HEK293T (cell line): Measurements from ENCODE around the gene SBF1.

Source experiments
- ARNT ChIP-seq: fragments of 450-650 bp; IDR thresholded peaks from 2 replicates; pipeline ENCODE4 v1.6.1; 2017; ENCODE audit warnings: mild to moderate bottlenecking
- BHLHE40 ChIP-seq: fragments of 450-650 bp; IDR thresholded peaks from 2 replicates; pipeline ENCODE4 v1.6.1; 2016; ENCODE audit warnings: mild to moderate bottlenecking, moderate library complexity, borderline replicate concordance
- CTBP1 ChIP-seq: fragments of 450-650 bp; IDR thresholded peaks from 2 replicates; pipeline ENCODE4 v1.6.1; 2016; ENCODE audit warnings: borderline replicate concordance
- ELF4 ChIP-seq: fragments of 450-650 bp; IDR thresholded peaks from 2 replicates; pipeline ENCODE4 v1.6.1; 2017; ENCODE audit warnings: antibody characterized with exemption
- FOXA1 ChIP-seq: fragments of 450-650 bp; IDR thresholded peaks from 2 replicates; pipeline ENCODE4 v1.6.1; 2016; ENCODE audit warnings: mild to moderate bottlenecking
- FOXK2 ChIP-seq: fragments of 450-650 bp; IDR thresholded peaks from 2 replicates; pipeline ENCODE4 v1.6.1; 2016; ENCODE audit warnings: mild to moderate bottlenecking
- FOXM1 ChIP-seq: fragments of 450-650 bp; IDR thresholded peaks from 2 replicates; pipeline ENCODE4 v1.6.1; 2017; ENCODE audit warnings: mild to moderate bottlenecking, borderline replicate concordance
- L3MBTL2 ChIP-seq: fragments of 450-650 bp; conservative IDR thresholded peaks from 2 replicates; pipeline ENCODE4 v1.6.1; 2016; ENCODE audit warnings: mild to moderate bottlenecking
- LEF1 ChIP-seq: fragments of 450-650 bp; IDR thresholded peaks from 2 replicates; pipeline ENCODE4 v1.6.1; 2017; ENCODE audit warnings: mild to moderate bottlenecking, borderline replicate concordance
- SP1 ChIP-seq: fragments of 450-650 bp; IDR thresholded peaks from 2 replicates; pipeline ENCODE4 v1.6.1; 2017
- SUZ12 ChIP-seq: fragments of 450-650 bp; IDR thresholded peaks from 2 replicates; pipeline ENCODE4 v1.6.1; 2016; ENCODE audit warnings: mild to moderate bottlenecking
- TARDBP ChIP-seq: fragments of 450-650 bp; IDR thresholded peaks from 2 replicates; pipeline ENCODE4 v1.6.1; 2016
- ZNF384 ChIP-seq: fragments of 450-650 bp; IDR thresholded peaks from 2 replicates; pipeline ENCODE4 v1.6.1; 2016
- TF ChIP-seq, protein P1 (sequence below): fragments of 450-650 bp; IDR thresholded peaks from 2 replicates; pipeline ENCODE4 v1.6.1; 2016

DNA sequence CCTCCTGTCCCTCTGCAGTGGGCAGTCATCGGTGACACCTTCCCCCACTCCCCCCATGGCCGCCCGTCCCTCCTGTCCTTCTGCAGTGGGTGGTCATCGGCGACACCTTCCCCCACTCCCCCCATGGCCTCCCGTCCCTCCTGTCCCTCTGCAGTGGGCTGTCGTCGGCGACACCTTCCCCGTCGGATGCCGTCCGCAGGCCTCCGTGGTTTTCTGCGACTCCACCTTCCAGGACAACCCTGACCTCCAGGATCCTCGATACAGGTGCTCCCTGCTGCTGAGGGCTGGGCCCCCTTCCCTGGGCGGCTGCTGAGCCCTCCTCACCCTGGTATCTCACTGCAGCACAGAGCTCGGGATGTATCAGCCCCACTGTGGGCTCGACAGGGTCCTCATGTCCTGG is 14.1 kb upstream of the SBF1 start:
- TF ChIP-seq SP1 (no peak), SUZ12 (no peak), CTBP1 (no peak), ZNF384 (no peak), BHLHE40 (no peak), FOXM1 (no peak), FOXA1 (no peak), LEF1 (no peak), ELF4 (no peak), ARNT (no peak), FOXK2 (no peak), TARDBP (no peak), L3MBTL2 (no peak)
- TF ChIP-seq, protein P1, sequence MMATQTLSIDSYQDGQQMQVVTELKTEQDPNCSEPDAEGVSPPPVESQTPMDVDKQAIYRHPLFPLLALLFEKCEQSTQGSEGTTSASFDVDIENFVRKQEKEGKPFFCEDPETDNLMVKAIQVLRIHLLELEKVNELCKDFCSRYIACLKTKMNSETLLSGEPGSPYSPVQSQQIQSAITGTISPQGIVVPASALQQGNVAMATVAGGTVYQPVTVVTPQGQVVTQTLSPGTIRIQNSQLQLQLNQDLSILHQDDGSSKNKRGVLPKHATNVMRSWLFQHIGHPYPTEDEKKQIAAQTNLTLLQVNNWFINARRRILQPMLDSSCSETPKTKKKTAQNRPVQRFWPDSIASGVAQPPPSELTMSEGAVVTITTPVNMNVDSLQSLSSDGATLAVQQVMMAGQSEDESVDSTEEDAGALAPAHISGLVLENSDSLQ = no peak
